ENCODE measurements around the gene CTU2.

The CTU2 gene

DNA sequence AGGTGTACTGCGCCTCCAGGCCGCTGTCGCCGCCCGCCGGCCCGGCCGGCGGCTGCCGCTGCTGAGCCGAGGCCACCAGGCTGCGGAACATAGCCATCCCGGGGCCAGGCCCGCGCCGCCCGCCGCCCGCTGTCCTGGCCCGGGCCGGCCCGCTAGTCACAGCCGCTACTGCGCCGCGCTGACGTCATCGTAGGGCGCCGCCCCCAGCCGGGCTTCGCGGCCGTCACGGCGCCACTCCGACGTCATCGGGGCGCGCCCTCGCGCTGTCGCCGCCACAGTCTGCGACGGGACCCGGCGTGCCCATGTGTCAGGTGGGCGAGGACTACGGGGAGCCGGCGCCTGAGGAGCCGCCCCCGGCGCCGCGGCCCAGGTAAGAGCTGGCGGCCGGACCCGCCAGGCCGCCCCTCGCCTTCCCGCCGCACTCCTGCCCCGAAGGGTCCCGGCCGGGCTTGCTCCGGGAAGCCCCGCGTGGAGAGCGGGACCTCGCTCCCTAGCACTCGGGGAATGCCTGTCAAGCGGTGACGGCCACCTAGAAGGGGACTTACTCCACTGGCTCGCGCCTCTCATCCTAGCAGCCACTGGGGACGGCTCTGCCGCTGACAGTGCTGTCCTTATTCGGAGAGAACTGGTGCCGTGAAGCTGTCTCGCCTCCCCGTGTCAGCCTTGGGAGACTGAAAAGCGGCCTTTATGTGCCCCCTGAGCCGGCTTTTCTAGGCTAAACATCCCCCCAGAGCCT, at the start of gene CTU2, which contains the start of gene RNF166:
Gene CTU2 (plus strand): TSS at position 275 of the 736 bp plus-strand sequence. CDS start 28 bp downstream, at position 303.
Gene RNF166 (minus strand): TSS at position 180 of the 736 bp plus-strand sequence. CDS start 83 bp downstream, at position 97.
- Histone ChIP-seq H3K4me3 (peak within 1 kb of the TSS; percentile 94), H3K27ac (peak within 1 kb of the TSS; percentile 66 to 91)
- peak; percentile 89 for DNase-seq (ENCODE audit: low spot score)
- TF ChIP-seq, protein P1, sequence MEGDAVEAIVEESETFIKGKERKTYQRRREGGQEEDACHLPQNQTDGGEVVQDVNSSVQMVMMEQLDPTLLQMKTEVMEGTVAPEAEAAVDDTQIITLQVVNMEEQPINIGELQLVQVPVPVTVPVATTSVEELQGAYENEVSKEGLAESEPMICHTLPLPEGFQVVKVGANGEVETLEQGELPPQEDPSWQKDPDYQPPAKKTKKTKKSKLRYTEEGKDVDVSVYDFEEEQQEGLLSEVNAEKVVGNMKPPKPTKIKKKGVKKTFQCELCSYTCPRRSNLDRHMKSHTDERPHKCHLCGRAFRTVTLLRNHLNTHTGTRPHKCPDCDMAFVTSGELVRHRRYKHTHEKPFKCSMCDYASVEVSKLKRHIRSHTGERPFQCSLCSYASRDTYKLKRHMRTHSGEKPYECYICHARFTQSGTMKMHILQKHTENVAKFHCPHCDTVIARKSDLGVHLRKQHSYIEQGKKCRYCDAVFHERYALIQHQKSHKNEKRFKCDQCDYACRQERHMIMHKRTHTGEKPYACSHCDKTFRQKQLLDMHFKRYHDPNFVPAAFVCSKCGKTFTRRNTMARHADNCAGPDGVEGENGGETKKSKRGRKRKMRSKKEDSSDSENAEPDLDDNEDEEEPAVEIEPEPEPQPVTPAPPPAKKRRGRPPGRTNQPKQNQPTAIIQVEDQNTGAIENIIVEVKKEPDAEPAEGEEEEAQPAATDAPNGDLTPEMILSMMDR (IDR thresholded peaks at IDR 0.05): no peak

DNA sequence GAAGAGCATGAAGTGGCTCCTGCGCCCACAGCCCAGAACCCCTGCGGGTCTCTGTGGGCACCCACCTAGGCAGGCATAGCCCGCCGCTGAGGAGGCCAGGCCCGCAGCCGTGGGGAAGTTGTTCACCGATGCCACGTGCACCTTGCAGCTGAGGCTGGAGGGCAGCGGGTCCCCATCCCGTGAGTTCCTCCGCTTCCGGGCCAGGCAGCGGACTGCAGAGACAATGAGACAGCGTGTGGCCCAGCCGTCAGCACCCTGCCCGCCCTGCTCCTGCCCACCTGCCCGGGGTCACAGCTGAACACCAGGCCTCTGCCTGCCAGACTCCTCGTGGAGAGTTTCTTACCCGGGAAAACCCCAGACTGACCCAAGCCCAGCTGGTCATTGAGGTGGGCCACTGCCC, 48.9 kb upstream of the CTU2 start:
- TF ChIP-seq, protein P1 (IDR thresholded peaks at IDR 0.05): no peak

DNA sequence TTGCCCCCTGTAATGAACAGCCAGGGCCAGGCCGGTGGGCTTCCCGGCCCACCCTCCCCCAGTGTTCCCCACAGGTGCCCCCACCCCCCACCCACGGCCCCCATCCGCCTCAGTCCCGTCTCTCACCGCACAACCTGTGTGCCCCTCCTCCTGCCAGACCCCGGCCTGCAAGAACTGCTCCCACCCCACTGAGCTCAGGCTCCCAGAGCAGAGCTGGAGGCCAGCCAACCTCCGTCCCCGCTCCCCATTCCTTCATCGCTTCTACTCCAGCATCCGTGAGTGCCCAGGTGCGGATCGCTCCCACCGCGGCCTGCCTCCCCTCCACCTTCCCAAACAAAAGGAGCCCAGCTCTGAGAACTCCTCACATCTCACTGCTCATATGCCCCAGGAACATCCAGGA, 47.6 kb upstream of the CTU2 start:
- no peak for DNase-seq (ENCODE audit: low spot score)
- no peak overlapping the region for H3K4me3 ChIP-seq
- TF ChIP-seq, protein P1 (IDR thresholded peaks at IDR 0.05): no peak
- no peak overlapping the region for H3K27ac ChIP-seq

More for the DNA sequence above, 48.9 kb upstream of the CTU2 start:
- DNase-seq (ENCODE audit: low spot score): no peak
- no peak overlapping the region for H3K27ac ChIP-seq
- H3K4me3 ChIP-seq: no peak overlapping the region

DNA sequence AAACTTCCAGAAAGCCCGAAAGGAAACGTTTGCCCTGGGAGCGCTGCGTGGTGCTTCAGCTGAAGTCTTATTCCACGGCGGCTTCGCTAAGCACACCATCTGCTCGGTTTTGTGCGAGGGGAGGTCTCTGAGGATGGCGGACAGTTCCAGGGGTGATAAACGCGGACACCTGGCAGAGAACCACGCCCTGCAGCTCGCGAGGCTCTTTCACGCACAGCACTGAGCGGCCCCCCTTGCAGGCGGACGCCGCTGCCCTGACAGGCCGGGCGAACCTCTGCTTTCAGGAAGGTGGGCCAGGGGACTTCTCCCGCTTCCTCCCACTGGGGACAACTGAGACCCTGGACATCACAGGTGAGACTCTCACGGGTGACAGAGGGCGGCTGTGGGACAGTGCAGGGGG, 47.1 kb upstream of the CTU2 start:
- TF ChIP-seq, protein P1 (IDR thresholded peaks at IDR 0.05): no peak
- H3K27ac ChIP-seq: no peak overlapping the region
- no peak for DNase-seq (ENCODE audit: low spot score)
- H3K4me3 ChIP-seq: no peak overlapping the region

DNA sequence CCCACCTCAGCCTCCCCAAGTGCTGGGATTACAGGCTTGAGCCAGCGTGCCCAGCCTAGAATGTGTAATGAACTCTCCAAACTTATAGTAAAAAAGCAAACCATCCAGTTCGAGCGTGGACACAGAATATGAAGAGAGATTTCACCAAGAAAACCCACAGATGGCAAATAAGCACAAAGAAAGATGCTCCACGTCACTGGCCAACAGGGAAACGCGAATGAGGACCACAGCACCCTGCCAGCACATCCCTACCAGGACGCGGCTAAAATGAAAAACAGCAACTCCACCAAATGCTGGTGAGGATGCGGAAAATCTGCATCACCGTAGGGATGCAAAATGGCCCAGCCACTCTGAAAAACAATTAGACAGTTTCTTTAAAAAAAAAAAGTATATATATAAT, 44.8 kb upstream of the CTU2 start:
- TF ChIP-seq, protein P1 (IDR thresholded peaks at IDR 0.05): no peak
- H3K4me3 ChIP-seq: no peak overlapping the region
- H3K27ac ChIP-seq: no peak overlapping the region
- no peak for DNase-seq (ENCODE audit: low spot score)

DNA sequence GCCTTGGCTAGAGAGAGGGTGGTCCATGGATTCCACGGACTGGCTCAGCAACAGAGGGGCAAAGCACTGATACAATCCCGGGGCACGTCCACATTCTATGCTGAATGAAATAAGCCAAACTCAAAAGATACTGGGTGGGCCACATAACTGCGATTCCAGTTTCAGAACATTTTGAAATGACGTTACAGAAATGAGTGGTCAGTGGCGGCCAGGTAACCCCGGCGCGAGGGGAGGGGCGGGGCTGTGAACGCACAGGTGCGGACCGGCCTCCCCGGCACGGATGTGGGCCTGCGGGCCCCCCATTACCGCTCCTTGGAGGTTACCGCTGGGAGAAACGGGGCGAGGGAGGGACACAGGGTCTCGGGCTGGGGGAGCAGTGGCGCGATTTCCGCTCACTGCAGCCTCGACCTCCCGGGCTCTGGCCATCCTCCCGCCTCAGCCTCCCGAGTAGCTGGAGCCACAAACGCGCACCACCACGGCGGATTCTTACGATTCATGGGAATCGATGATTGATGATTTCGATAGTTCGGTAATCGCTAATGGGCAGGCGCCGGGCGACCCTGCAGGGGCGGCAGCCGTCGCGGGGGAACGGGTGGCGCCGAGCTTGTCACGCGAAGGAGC, 44.0 kb upstream of the CTU2 start:
- Histone ChIP-seq H3K27ac (peak overlapping the region; percentile 73 to 89), H3K4me3 (peak overlapping the region; percentile 96)
- no peak for DNase-seq (ENCODE audit: low spot score)
- TF ChIP-seq, protein P1 (IDR thresholded peaks at IDR 0.05): no peak
